Raji (cell line): ENCODE data around the gene CECR2.

Experiments
- POLR2A ChIP-seq: IDR thresholded peaks from 2 replicates; pipeline ENCODE4 v1.6.1; 2011; ENCODE audit warnings: low read depth, low read length, control low read depth; ENCODE audit not compliant: insufficient read depth

CECR2 gene

DNA sequence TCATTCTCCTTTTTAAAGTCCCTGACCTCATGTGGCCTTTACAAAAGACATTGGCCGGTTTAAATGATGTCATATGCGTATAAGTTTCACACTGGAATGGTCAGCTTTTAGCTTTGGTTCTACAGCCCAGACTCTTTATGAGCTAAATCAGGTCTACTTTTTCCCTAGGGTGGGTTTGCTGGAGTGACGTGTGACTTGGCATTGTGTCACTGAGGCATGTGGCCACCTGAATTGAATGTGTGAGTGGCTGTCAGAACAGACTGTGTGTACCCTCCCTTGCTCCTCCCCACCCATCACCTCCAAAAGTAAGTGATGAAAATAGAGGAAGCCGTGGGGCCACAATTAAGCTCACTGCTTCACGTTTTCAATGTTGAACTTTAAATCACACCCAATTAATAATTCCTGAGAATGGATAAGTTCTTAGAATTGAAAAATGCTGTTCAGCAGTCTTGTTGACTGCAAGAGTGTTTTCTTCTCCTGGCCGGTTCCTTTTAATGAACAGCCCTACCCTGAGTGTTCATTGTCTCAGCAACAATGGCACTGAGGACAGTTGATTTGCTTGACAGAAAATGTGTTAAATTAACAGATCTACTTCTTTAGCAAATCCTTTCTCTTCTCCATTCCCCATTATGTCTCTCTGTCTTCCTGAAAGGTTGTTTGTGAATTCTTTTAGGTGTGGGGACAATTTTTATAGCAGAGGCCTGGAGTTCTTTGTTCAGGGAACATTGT, 11.3 kb downstream of the CECR2 start:
- no peak for TF ChIP-seq POLR2A

DNA sequence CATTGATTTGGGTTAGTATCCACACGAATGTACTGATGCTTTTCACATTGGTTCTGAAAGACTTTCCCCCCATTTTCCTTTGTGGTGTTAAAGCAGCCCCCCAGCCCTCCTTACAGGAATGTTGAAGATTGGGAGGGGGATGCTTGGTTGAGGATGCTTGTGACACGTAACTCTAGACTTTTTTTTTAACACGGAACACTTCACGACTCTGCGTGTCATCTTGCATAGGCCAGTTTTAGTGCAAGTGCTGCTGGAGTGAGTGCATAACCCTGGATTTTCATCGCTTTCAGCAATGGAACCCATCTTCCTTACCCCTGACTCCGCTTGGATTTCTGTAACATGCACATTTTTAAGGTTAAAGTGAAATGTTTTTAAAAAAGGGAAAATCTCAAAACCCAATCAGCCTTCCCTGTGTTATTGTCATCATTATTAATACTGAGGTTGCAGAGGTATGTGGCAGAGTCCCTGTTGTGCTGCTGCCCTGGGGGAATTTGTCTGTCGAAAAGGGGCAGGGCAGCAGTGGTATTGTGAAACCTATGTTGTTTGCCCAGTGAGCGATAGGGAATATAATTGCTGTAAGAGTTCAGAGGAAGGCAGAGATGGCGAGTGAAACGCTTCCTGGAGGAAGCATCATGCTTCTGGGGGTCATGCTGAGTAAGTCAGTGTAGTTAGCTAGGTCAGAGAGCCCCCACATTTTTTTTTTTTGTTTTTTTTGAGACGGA, 12.1 kb downstream of the CECR2 start:
- TF ChIP-seq POLR2A: no peak

DNA sequence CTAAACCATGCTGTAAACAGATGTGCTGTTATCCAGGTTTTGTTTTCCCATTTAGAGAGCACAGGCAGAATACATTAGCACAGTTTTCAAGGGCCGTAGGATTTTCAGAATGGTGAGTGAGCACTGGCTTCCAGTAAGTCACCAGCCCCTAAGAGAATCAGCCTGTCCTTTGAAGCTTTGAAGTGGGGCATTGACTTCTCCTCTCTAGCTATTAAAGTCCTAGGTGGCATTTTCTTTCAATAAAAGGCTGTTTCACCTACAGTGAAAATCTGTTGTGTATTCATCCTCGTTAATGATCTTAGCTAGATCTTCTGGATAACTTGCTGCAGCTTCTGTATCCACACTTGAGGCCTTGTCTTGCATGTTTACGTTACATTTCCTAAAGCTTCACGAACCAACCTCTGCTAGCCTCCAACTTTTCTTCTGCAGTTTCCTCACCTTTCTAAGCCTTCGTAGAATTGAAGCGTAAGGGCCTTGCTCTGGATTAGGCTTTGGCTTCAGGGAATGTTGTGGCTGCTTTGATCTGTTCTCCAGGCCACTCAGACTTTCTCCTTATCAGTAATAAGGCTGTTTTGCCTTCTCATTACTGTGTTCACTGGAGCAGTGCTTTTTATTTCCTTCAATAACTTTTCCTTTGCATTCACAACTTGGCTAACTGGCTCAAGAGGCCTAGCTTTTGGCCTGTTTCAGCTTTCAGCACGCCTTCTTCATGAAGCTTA, 15.5 kb downstream of the CECR2 start:
- TF ChIP-seq POLR2A: no peak

DNA sequence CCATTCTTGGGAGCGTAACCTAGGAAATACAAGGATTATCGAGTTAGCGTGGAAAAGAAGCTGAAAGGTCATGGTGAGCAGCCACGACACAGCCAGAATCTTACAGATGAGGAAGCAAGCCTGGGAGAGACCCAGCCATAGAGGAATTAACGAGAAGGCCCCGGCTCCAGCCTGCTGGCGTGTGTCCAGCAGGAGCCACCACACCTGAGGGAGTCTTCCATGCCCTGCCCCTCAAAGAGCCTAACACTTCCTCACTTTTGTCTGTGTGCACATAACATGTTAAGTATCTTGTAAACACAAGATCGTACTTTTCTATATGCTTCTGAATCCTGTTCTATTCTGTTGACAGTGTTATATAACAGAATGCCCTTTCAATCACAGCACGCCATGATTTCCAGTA, 18.1 kb downstream of the CECR2 start:
- TF ChIP-seq POLR2A: no peak

DNA sequence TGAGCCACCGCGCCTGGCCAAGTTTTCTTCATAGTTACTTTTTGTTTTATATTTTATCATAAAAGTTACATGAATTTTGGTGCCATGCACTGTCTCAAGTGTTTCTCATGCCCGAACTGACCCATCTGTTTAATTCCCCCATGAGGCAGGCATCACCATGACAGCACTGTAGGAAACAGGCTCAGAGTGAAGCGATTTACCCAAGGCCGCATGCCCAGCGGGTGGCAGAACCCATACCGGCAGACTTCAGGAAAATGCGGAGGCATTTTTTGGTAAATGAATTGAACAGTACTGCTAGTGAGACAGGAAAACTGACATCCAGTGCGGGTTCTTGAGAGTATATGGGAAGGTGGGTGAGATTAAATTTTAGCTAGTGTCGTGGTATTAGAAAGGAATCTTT, 19.0 kb downstream of the CECR2 start:
- no peak for TF ChIP-seq POLR2A

DNA sequence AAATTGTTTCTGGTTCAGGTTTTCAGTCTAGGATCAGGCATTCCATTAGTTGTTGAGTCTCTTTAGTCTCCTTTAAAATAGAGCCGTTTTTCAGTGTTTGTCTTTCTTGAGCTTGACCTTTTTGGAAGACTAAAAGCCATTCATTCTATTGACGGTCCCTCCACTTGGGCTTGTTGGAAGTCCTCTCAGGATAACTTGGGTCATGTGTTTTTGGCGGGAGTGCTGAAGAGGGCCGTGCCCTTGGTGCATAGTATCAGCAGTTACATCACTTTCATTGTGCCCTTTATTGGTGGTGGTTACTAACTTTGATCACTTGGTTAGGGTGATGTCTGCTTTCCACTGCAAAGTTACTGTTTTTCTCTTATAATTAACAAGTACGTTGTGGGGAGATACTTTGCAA, 20.8 kb downstream of the CECR2 start:
- no peak for TF ChIP-seq POLR2A

DNA sequence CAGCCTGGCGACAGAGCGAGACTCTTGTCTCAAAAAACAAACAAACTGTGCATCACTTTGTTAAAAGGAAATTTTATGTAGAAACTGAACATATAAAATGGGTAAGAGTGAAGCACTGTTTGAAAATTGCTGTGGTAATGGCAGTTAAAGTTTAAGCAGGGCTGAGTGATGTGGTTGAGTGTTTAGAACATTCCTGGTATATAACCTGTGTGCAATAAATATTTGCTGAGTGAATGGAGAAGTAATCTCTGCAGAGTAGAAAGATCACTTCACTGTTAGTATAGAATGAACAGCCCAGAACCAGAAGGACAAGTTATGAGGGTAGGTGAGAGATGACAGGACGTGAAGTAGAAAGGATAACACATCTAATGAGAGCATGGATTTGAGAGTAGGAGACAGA, 27.3 kb downstream of the CECR2 start:
- no peak for TF ChIP-seq POLR2A

DNA sequence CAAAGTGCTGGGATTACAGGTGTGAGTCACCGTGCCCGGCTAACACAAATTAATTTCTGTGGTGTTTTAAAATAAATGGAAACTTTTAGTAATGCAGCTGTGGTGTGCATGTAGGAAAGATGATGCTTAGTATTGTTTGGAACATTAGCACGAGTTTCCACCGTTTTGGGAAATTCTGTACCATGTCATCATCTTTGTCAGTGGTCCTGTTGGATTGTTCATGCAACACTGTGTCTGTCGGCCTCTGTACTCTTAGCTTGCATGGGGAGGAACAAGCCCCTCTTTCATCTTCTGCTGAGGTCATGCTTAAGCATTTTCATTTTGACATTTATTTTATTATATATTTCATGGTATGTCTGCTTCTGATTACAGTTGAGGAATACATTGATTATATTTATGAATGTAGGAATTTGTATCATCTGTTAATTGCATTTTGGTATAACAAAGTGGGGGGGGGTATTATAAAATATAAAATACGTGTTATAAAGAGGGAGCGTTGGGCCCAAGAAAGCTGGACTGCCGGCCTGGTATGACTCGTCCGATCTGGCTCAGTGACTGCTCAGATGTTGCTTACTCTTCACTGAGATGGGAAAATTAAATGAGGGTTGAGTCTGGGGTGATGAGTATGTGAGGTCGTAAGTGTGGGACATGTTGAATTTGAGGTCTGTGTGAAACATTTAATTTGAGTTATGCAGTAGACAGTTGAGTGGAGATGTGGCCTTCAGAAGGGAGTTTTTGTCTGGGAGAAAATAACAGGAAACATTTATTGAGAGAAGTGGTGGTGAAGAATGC, 28.7 kb downstream of the CECR2 start:
- TF ChIP-seq POLR2A: no peak

DNA sequence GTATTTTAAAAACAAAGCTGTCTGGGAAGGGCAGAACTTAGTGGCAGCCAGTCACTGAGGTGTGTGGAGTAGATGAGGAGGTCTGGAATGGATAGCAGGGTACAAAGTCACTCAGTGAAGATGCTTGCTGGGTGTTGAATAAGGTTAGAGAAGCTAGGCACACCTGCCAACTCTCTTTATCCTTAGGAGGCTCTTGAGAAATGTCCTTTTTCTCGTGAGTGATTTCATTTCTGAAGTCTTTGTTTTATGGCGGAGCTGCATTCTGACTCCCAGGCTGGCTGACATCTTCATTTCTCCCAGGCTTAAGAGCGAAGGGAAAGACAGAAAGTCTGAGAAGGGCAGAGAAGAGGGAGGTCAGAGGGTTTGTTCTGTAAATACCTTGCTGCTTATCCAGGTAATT, 31.0 kb downstream of the CECR2 start:
- no peak for TF ChIP-seq POLR2A

DNA sequence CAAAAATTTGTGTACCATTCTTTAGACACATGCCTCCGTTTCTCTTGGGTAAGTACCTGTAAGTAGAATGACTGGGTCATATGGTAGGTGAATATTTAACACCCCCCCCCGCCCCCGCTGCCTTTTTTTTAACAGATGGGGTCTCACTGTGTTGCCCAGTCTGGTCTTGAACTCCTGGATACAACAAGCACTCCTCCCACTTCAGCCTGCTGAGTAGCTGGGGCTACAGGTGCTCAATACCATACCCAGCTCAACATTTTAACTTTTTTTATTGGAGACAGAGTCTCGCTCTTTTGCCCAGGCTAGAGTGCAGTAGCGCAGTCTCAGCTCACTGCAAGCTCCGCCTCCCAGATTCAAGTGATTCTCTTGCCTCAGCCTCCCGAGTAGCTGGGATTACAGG, 32.5 kb downstream of the CECR2 start:
- TF ChIP-seq POLR2A: no peak

DNA sequence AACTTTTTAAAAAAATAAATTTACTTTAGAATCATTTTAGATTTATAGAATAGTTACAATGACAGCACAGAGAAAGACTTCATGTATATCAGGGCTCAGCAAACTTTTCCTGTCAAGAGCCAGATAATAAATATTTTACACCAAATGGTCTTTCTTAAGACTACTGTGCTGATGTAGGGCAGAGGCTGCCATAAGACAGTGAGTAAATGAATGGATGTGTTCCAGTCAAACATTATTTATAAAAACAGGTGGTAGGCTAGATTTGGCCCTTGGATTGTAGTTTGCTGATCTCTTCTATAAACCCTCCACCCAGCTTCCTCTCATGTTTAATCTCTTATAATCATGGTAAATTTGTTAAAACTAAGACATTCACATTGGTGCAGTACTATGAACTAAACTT, 33.0 kb downstream of the CECR2 start:
- no peak for TF ChIP-seq POLR2A

DNA sequence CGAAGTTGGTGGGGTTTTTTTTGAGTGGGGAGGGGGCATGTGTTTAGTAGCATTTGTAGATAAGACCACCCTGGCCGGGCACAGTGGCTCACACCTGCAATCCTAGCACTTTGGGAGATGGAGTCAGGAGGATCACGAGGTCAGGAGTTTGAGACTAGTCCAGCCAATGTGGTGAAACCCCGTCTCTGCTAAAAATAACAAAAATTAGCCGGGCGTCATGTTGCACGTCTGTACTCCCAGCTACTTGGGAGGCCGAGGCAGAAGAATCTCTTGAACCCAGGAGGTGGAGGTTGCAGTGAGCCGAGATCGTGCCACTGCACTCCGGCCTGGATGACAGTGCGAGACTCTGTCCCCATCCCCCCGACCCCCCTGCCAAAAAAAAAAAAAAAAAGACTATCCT, 34.6 kb downstream of the CECR2 start:
- TF ChIP-seq POLR2A: no peak

DNA sequence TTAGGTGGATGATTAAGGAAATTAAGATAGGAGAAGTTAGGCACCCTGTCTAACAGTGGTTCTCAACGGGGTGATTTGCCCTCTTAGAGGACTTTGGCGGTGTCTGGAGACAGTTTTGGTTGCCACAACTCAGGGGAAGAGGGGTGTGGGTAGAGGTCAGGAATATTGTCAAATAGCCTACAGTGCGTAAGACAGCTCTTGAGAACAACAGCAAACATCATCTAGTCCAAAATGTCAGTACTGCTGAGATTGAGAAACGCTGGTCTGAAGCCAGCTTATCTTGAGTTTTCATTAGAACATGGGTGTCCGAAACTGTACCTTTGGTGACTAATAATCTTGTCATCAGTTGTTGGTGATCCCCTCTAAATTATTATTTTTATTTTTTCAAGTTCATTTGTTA, 38.4 kb downstream of the CECR2 start:
- TF ChIP-seq POLR2A: no peak

DNA sequence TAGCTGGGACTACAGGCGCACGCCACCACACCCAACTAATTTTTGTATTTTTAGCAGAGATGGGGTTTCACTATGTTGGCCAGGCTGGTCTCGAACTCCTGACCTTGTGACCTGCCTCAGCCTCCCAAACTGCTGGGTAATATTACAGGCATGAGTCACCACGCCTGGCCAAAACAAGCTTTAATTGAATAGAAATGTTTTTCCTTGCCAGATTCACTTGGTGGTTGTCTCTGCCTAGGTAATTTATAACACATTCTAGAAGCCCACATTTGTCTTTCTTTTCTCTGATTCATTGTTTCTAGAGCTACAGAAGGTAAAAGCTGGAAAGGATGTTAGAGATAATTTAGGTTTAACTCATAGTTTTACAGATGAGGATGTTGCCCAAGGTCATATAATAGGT, 41.3 kb downstream of the CECR2 start:
- no peak for TF ChIP-seq POLR2A

DNA sequence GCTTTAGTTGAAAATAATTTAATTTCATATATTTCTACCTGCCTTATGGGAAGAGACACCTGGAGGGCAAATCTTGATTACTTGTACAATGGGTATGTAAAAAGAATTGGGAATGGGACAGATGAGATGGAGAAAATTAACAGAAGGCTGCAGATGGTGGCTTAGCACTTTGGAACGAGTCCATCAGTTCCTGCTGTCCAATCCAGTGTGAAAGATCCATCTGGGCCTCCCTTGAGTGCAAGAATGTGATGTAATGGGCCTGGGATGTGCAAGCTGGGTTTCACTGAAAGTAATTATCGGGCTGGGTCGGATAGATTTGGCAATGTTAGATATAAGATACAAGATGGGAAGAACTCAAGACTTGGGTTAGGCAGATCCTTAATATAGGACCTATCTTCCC, 42.0 kb downstream of the CECR2 start:
- no peak for TF ChIP-seq POLR2A
